HEK293 (cell line): ENCODE measurements around the gene ITGA2B.

Experiments
- ATF2 ChIP-seq: fragments of 450-650 bp; formaldehyde crosslinking; IDR thresholded peaks from 2 replicates; pipeline ENCODE4 v1.5.1; 2016; ENCODE audit warnings: missing biosample characterization, missing genetic modification characterization, low read depth
- BCL11A ChIP-seq: fragments of 450-650 bp; formaldehyde crosslinking; IDR thresholded peaks from 2 replicates; pipeline ENCODE4 v1.5.1; 2016; ENCODE audit warnings: low read depth, missing biosample characterization, missing genetic modification characterization
- BCL11B ChIP-seq: fragments of 450-650 bp; formaldehyde crosslinking; IDR thresholded peaks from 2 replicates; pipeline ENCODE4 v1.5.1; 2016; ENCODE audit warnings: low read depth, missing biosample characterization, missing genetic modification characterization
- GLIS1 ChIP-seq: fragments of 450-650 bp; formaldehyde crosslinking; IDR thresholded peaks from 2 replicates; pipeline ENCODE4 v1.5.1; 2016; ENCODE audit warnings: missing biosample characterization, missing genetic modification characterization
- HOXA7 ChIP-seq: sonication (generic); formaldehyde crosslinking; IDR thresholded peaks from 2 replicates; pipeline ENCODE4 v1.8.1; 2022; ENCODE audit warnings: missing genetic modification reagents, borderline replicate concordance
- KLF9 ChIP-seq: fragments of 450-650 bp; formaldehyde crosslinking; IDR thresholded peaks from 2 replicates; pipeline ENCODE4 v1.5.1; 2016; ENCODE audit warnings: missing biosample characterization, missing genetic modification characterization, low read depth
- PATZ1 ChIP-seq: fragments of 450-650 bp; formaldehyde crosslinking; IDR thresholded peaks from 2 replicates; pipeline ENCODE4 v1.5.1; 2016; ENCODE audit warnings: missing biosample characterization, missing genetic modification characterization
- PRDM10 ChIP-seq: fragments of 450-650 bp; formaldehyde crosslinking; IDR thresholded peaks from 2 replicates; pipeline ENCODE4 v1.5.1; 2016; ENCODE audit warnings: missing biosample characterization, missing genetic modification characterization
- RBAK ChIP-seq: fragments of 450-650 bp; formaldehyde crosslinking; IDR thresholded peaks from 2 replicates; pipeline ENCODE4 v1.5.1; 2016; ENCODE audit warnings: missing biosample characterization, missing genetic modification characterization
- SP3 ChIP-seq: fragments of 450-650 bp; formaldehyde crosslinking; IDR thresholded peaks from 2 replicates; pipeline ENCODE4 v1.5.1; 2016; ENCODE audit warnings: missing biosample characterization, missing genetic modification characterization
- ZBTB26 ChIP-seq: fragments of 450-650 bp; formaldehyde crosslinking; optimal IDR thresholded peaks from 2 replicates; pipeline ENCODE3; 2016; ENCODE audit warnings: missing biosample characterization, mild to moderate bottlenecking, missing genetic modification characterization
- ZBTB8A ChIP-seq: fragments of 450-650 bp; formaldehyde crosslinking; IDR thresholded peaks from 2 replicates; pipeline ENCODE4 v1.5.1; 2016; ENCODE audit warnings: missing biosample characterization, missing genetic modification characterization
- ZFP3 ChIP-seq: fragments of 450-650 bp; formaldehyde crosslinking; IDR thresholded peaks from 2 replicates; pipeline ENCODE4 v1.5.1; 2016; ENCODE audit warnings: low read depth, missing biosample characterization, missing genetic modification characterization
- ZFP69B ChIP-seq: fragments of 450-650 bp; formaldehyde crosslinking; IDR thresholded peaks from 2 replicates; pipeline ENCODE4 v1.5.1; 2016; ENCODE audit warnings: missing biosample characterization, missing genetic modification characterization
- ZNF10 ChIP-seq: fragments of 450-650 bp; formaldehyde crosslinking; IDR thresholded peaks from 2 replicates; pipeline ENCODE4 v1.5.1; 2017; ENCODE audit warnings: missing biosample characterization, missing genetic modification characterization
- ZNF148 ChIP-seq: fragments of 450-650 bp; formaldehyde crosslinking; IDR thresholded peaks from 2 replicates; pipeline ENCODE4 v1.5.0; 2017; ENCODE audit warnings: missing biosample characterization, missing genetic modification characterization, borderline replicate concordance
- ZNF26 ChIP-seq: fragments of 450-650 bp; formaldehyde crosslinking; IDR thresholded peaks from 2 replicates; pipeline ENCODE4 v1.5.1; 2016; ENCODE audit warnings: missing biosample characterization, missing genetic modification characterization
- ZNF341 ChIP-seq: fragments of 450-650 bp; formaldehyde crosslinking; IDR thresholded peaks from 2 replicates; pipeline ENCODE4; 2016; ENCODE audit warnings: low read depth, missing biosample characterization, missing genetic modification characterization
- ZNF488 ChIP-seq: fragments of 450-650 bp; formaldehyde crosslinking; IDR thresholded peaks from 2 replicates; pipeline ENCODE4 v1.5.1; 2016; ENCODE audit warnings: missing biosample characterization, missing genetic modification characterization
- ZNF645 ChIP-seq: fragments of 450-650 bp; formaldehyde crosslinking; IDR thresholded peaks from 2 replicates; pipeline ENCODE4; 2016; ENCODE audit warnings: missing biosample characterization, missing genetic modification characterization
- ZNF692 ChIP-seq: fragments of 450-650 bp; formaldehyde crosslinking; IDR thresholded peaks from 2 replicates; pipeline ENCODE4 v1.5.1; 2016; ENCODE audit warnings: missing biosample characterization, missing genetic modification characterization

Gene ITGA2B

GRCh38 chr17:44385287-44386181, 3.9 kb downstream of the ITGA2B start (continued):
- TF ChIP-seq ZNF645 (tag by site-specific recombination) (no peak), ZNF488 (tag by site-specific recombination) (no peak), ZNF26 (tag by site-specific recombination) (no peak), ZBTB8A (peak; percentile 69), PRDM10 (tag by site-specific recombination) (peak; percentile 54), ZFP69B (tag by site-specific recombination) (peak; percentile 97), BCL11B (tag by site-specific recombination) (peak; percentile 55; the same call in 1 of the 2 replicates), PATZ1 (tag by site-specific recombination) (peak; percentile 91), ZFP3 (tag by site-specific recombination) (no peak), ZBTB26 (tag by site-specific recombination) (peak; percentile 57), ZNF692 (tag by site-specific recombination) (peak; percentile 99), GLIS1 (tag by site-specific recombination) (peak; percentile 39; the same call in 1 of the 2 replicates), KLF9 (tag by site-specific recombination) (peak; percentile 64), ZNF148 (tag by site-specific recombination) (no peak), RBAK (tag by site-specific recombination) (no peak), ZNF10 (tag by site-specific recombination) (0 out of 2 replicates have a peak, but pooled peaks have one; percentile 56), BCL11A (tag by site-specific recombination) (peak; percentile 53; the same call in 1 of the 2 replicates), ZNF341 (peak; percentile 66), ATF2 (tag by site-specific recombination) (peak; percentile 47; the same call in 1 of the 2 replicates), HOXA7 (CRISPR knock-in tag) (no peak), SP3 (peak; percentile 69)
